Measurements from ENCODE around the gene TRA2B. TPM values are rescaled to one million over a fixed set of nuclear protein-coding genes. Genes with fewer than 3 reads are reported as not detected.

Gene TRA2B
- total RNA-seq, 1 experiment from 2014 or later = 172 TPM

- no peak for TF ChIP-seq EZH2 (IDR thresholded peaks at IDR 0.05)
Observed at GRCh38 chr3:185986198-185986777, 48.5 kb upstream of the TRA2B start (continued).

- peaks cover 0 to 5% of the 10 kb centered on the region in 2 experiments; a peak in 1 of 4 replicates for H3K4me1 ChIP-seq (ENCODE audit: control insufficient read depth in 1 of 2, insufficient read depth in 2 of 2, low read length in 2 of 2)
- TF ChIP-seq RAD21 (IDR thresholded peaks at IDR 0.05; ENCODE audit: low read depth) (no peak), POLR2AphosphoS5 (IDR thresholded peaks at IDR 0.05; ENCODE audit: low read depth, low read length) (no peak), SP1 (IDR thresholded peaks at IDR 0.05; ENCODE audit: low read depth) (no peak), ZNF274 (IDR thresholded peaks at IDR 0.05; ENCODE audit: low read depth, low read length) (no peak), ATF3 (IDR thresholded peaks at IDR 0.05) (no peak), MAX (IDR thresholded peaks at IDR 0.05) (no peak), SRF (IDR thresholded peaks at IDR 0.05; ENCODE audit: low read depth) (no peak), SIN3A (IDR thresholded peaks at IDR 0.05; ENCODE audit: low read depth) (no peak), EGR1 (IDR thresholded peaks at IDR 0.05; ENCODE audit: low read depth) (no peak), CBX3 (IDR thresholded peaks at IDR 0.05; ENCODE audit: low read depth) (no peak), ZFX (IDR thresholded peaks at IDR 0.05) (no peak), CTCF (IDR thresholded peaks at IDR 0.05 in 2 of 3, conservative IDR thresholded peaks at IDR 0.05 in 1 of 3; ENCODE audit: borderline replicate concordance in 1 of 3, insufficient read depth in 1 of 3, low read depth in 2 of 3, low read length in 2 of 3) (no peak), POLR2A (IDR thresholded peaks at IDR 0.05; ENCODE audit: borderline replicate concordance, extremely low read depth, insufficient read depth, insufficient read length) (no peak), EZH2phosphoT487 (IDR thresholded peaks at IDR 0.05; ENCODE audit: borderline replicate concordance) (no peak), ELF1 (IDR thresholded peaks at IDR 0.05; ENCODE audit: borderline replicate concordance, low read depth) (no peak), REST (IDR thresholded peaks at IDR 0.05; ENCODE audit: low read depth) (no peak), EZH2 (IDR thresholded peaks at IDR 0.05) (no peak)
- BruUV-seq (replicated peaks) = no TSS peak
- no peak for DNase-seq (ENCODE audit: low read depth, low spot score)
- CTCF ChIA-PET = interaction anchor here (0.6 to 0.7 kb wide), 2 partner anchors 277 to 288 kb away, joined by 3 to 6 read pairs; no protein-coding TSS in a partner anchor
- H3K4me2 ChIP-seq (ENCODE audit: low read length) = no peak overlapping the region
- POLR2A ChIA-PET = interaction anchor here (0.6 to 0.7 kb wide), 2 partner anchors 274 to 631 kb away, joined by 3 to 5 read pairs; no protein-coding TSS in a partner anchor
- intact Hi-C loops (cut with micrococcal nuclease) = loop anchor here (10.0 kb wide), 1 partner anchor 841 kb away; no protein-coding TSS in a partner anchor
- no peak overlapping the region for H3K4me3 ChIP-seq (replicated peaks in 1 of 2; ENCODE audit: low read depth in 1 of 2, low read length in 2 of 2)
- H3K79me2 ChIP-seq (ENCODE audit: insufficient read depth, low read length) = no peaks in the 10 kb centered on the region
- H3K27ac ChIP-seq (ENCODE audit: low read depth, low read length) = no peak overlapping the region
- H3K9ac ChIP-seq (ENCODE audit: low read length) = no peak overlapping the region
- no peaks in the 10 kb centered on the region for H3K9me2 ChIP-seq (ENCODE audit: insufficient read depth)
- peak; percentile 9; the same call in 1 of the 2 replicates for ATAC-seq
- no peaks in the 10 kb centered on the region for H3K27me3 ChIP-seq (ENCODE audit: insufficient read depth, low read length)
- H3K9me3 ChIP-seq (ENCODE audit: control insufficient read depth in 1 of 2, insufficient read depth in 1 of 2, low read depth in 1 of 2, low read length in 2 of 2) = no peaks in the 10 kb centered on the region
- H3K36me3 ChIP-seq (ENCODE audit: control insufficient read depth in 1 of 2, insufficient read depth in 2 of 2, low read length in 2 of 2) = no peaks in the 10 kb centered on the region
- H2AFZ ChIP-seq (ENCODE audit: low read depth, low read length, poor library complexity, severe bottlenecking) = peak overlapping the region; percentile 81
- H4K20me1 ChIP-seq (ENCODE audit: insufficient read depth) = no peaks in the 10 kb centered on the region
- RAD21 ChIA-PET (ENCODE audit: low non-redundant PET in 1 of 2, low total read pairs in 2 of 2, uncharacterized antibody in 2 of 2, unreplicated experiment in 2 of 2) = no interaction called here
Observed at GRCh38 chr3:185984203-185984602, 46.4 kb upstream of the TRA2B start.

Measured in HCT116 (cell line).